K562 (cell line): ENCODE measurements around the gene NFATC3. TPM values are rescaled to one million over a fixed set of nuclear protein-coding genes. Genes with fewer than 3 reads are reported as not detected.

Experiments used
- ZBTB8A ChIP-seq: fragments of 450-650 bp; IDR thresholded peaks from 2 replicates; pipeline ENCODE4 v1.6.1; 2018; ENCODE audit warnings: mild to moderate bottlenecking, moderate library complexity; ENCODE audit not compliant: partially characterized antibody
- polyA plus RNA-seq, 8 experiments: library from polyadenylated mRNA; depleted of rRNA in 4 of 8; stranded (reverse) in 5 of 8; unstranded in 3 of 8; fragments of >200 nt; fragmentation: Nextera tagmentation in 2 of 8; fragmentation: Illumina TruSeq in 1 of 8; extraction: Ambion mirVana in 2 of 8; extraction: Trizol in 1 of 8; gene quantifications; 2 replicates each; pipeline versions ENCODE4 v1.2.1 to v1.2.3, GENCODE V29; 2011 to 2014; ENCODE audit warnings: inconsistent platforms in 1 of 8, missing spikeins in 1 of 8
- total RNA-seq, 7 experiments: library from RNA; depleted of rRNA in 6 of 7; stranded (reverse); fragments of >200 nt in 6 of 7; fragmentation: Illumina TruSeq in 2 of 7; extraction: Trizol in 2 of 7; gene quantifications; 2 replicates each; pipeline versions ENCODE4 v1.2.1 to v1.2.3, GENCODE V29; 2011 to 2021; ENCODE audit warnings: low replicate concordance in 1 of 7
- TF ChIP-seq, protein P1 (sequence below): sonication (generic); formaldehyde crosslinking; IDR thresholded peaks from 2 replicates; pipeline ENCODE4 v1.8.0; 2023; ENCODE audit warnings: mild to moderate bottlenecking, missing genetic modification reagents
- TF ChIP-seq, protein P2 (sequence below): fragments of 250-450 bp; sonication (Bioruptor Pico); IDR thresholded peaks from 2 replicates; pipeline ENCODE4 v1.5.0; 2020; ENCODE audit warnings: mild to moderate bottlenecking
- TF ChIP-seq, protein P3 (sequence below): sonication (generic); formaldehyde crosslinking; IDR thresholded peaks from 2 replicates; pipeline ENCODE4 v1.8.0; 2022; ENCODE audit warnings: missing genetic modification reagents, mild to moderate bottlenecking, borderline replicate concordance
- TF ChIP-seq, protein P4 (sequence below): fragments of 250-450 bp; sonication (Bioruptor Pico); IDR thresholded peaks from 2 replicates; pipeline ENCODE4 v1.9.0; 2021; ENCODE audit warnings: mild to moderate bottlenecking, inconsistent platforms
- TF ChIP-seq, protein P5 (sequence below): fragments of 250-450 bp; sonication (Bioruptor Pico); IDR thresholded peaks from 2 replicates; pipeline ENCODE4 v1.4.0; 2020; ENCODE audit warnings: mild to moderate bottlenecking, moderate library complexity
- TF ChIP-seq, protein P6 (sequence below): fragments of 150-350 bp; conservative IDR thresholded peaks from 2 replicates; pipeline ENCODE4 v1.6.1; 2014; ENCODE audit warnings: low read length

Gene NFATC3
- total and polyA plus RNA-seq, 9 of the 15 experiments (the other 6 are each of a cell fraction or from before 2014, with no cell fraction given) = 15.7 to 98.4 (median 59.4) TPM

DNA sequence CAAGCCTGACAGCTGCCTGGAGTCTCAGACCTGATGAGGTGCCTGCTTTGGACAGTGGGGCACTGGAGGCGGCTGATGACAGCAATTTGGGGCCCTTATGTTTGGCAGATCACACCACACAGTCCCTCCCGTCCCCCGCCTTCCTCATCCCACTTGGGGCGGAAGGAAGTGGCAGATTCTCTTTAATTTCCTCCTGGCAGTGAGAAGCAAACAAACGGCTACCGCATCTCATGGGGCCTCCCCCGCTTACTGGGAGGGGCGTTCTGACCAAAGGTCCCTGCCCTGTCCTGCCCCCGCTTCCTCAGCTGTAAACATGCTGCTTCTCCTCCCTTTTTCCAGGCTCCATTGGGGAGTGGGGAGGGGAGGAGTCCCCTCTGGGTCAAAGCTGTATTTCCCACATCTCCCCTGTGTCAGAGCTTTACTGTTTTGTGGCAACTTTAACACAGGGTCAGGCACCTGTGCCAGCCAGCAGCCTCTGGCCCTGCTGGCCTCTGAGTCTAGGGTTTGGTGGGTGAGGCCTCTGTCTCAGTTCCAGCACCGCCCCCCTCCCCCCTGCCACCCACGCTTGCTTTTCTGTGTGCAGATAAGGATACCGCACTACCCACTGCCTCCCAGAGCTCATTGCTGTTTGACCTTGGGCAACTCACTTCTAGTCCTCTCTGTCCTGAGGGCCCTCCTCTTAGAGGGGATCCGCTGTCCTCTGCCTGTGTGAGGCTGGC lies 5.4 kb upstream of the NFATC3 start (continued):
- TF ChIP-seq, protein P1, sequence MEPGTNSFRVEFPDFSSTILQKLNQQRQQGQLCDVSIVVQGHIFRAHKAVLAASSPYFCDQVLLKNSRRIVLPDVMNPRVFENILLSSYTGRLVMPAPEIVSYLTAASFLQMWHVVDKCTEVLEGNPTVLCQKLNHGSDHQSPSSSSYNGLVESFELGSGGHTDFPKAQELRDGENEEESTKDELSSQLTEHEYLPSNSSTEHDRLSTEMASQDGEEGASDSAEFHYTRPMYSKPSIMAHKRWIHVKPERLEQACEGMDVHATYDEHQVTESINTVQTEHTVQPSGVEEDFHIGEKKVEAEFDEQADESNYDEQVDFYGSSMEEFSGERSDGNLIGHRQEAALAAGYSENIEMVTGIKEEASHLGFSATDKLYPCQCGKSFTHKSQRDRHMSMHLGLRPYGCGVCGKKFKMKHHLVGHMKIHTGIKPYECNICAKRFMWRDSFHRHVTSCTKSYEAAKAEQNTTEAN = no peak
- TF ChIP-seq, protein P2, sequence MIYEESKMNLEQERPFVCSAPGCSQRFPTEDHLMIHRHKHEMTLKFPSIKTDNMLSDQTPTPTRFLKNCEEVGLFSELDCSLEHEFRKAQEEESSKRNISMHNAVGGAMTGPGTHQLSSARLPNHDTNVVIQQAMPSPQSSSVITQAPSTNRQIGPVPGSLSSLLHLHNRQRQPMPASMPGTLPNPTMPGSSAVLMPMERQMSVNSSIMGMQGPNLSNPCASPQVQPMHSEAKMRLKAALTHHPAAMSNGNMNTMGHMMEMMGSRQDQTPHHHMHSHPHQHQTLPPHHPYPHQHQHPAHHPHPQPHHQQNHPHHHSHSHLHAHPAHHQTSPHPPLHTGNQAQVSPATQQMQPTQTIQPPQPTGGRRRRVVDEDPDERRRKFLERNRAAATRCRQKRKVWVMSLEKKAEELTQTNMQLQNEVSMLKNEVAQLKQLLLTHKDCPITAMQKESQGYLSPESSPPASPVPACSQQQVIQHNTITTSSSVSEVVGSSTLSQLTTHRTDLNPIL (CRISPR knock-in tag) = no peak
- TF ChIP-seq ZBTB8A = no peak
- TF ChIP-seq, protein P3, sequence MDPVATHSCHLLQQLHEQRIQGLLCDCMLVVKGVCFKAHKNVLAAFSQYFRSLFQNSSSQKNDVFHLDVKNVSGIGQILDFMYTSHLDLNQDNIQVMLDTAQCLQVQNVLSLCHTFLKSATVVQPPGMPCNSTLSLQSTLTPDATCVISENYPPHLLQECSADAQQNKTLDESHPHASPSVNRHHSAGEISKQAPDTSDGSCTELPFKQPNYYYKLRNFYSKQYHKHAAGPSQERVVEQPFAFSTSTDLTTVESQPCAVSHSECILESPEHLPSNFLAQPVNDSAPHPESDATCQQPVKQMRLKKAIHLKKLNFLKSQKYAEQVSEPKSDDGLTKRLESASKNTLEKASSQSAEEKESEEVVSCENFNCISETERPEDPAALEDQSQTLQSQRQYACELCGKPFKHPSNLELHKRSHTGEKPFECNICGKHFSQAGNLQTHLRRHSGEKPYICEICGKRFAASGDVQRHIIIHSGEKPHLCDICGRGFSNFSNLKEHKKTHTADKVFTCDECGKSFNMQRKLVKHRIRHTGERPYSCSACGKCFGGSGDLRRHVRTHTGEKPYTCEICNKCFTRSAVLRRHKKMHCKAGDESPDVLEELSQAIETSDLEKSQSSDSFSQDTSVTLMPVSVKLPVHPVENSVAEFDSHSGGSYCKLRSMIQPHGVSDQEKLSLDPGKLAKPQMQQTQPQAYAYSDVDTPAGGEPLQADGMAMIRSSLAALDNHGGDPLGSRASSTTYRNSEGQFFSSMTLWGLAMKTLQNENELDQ = no peak
- TF ChIP-seq, protein P4, sequence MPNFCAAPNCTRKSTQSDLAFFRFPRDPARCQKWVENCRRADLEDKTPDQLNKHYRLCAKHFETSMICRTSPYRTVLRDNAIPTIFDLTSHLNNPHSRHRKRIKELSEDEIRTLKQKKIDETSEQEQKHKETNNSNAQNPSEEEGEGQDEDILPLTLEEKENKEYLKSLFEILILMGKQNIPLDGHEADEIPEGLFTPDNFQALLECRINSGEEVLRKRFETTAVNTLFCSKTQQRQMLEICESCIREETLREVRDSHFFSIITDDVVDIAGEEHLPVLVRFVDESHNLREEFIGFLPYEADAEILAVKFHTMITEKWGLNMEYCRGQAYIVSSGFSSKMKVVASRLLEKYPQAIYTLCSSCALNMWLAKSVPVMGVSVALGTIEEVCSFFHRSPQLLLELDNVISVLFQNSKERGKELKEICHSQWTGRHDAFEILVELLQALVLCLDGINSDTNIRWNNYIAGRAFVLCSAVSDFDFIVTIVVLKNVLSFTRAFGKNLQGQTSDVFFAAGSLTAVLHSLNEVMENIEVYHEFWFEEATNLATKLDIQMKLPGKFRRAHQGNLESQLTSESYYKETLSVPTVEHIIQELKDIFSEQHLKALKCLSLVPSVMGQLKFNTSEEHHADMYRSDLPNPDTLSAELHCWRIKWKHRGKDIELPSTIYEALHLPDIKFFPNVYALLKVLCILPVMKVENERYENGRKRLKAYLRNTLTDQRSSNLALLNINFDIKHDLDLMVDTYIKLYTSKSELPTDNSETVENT (CRISPR knock-in tag) = no peak
- TF ChIP-seq, protein P5, sequence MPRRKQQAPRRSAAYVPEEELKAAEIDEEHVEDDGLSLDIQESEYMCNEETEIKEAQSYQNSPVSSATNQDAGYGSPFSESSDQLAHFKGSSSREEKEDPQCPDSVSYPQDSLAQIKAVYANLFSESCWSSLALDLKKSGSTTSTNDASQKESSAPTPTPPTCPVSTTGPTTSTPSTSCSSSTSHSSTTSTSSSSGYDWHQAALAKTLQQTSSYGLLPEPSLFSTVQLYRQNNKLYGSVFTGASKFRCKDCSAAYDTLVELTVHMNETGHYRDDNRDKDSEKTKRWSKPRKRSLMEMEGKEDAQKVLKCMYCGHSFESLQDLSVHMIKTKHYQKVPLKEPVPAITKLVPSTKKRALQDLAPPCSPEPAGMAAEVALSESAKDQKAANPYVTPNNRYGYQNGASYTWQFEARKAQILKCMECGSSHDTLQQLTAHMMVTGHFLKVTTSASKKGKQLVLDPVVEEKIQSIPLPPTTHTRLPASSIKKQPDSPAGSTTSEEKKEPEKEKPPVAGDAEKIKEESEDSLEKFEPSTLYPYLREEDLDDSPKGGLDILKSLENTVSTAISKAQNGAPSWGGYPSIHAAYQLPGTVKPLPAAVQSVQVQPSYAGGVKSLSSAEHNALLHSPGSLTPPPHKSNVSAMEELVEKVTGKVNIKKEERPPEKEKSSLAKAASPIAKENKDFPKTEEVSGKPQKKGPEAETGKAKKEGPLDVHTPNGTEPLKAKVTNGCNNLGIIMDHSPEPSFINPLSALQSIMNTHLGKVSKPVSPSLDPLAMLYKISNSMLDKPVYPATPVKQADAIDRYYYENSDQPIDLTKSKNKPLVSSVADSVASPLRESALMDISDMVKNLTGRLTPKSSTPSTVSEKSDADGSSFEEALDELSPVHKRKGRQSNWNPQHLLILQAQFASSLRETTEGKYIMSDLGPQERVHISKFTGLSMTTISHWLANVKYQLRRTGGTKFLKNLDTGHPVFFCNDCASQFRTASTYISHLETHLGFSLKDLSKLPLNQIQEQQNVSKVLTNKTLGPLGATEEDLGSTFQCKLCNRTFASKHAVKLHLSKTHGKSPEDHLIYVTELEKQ (CRISPR knock-in tag) = no peak
- TF ChIP-seq, protein P6, sequence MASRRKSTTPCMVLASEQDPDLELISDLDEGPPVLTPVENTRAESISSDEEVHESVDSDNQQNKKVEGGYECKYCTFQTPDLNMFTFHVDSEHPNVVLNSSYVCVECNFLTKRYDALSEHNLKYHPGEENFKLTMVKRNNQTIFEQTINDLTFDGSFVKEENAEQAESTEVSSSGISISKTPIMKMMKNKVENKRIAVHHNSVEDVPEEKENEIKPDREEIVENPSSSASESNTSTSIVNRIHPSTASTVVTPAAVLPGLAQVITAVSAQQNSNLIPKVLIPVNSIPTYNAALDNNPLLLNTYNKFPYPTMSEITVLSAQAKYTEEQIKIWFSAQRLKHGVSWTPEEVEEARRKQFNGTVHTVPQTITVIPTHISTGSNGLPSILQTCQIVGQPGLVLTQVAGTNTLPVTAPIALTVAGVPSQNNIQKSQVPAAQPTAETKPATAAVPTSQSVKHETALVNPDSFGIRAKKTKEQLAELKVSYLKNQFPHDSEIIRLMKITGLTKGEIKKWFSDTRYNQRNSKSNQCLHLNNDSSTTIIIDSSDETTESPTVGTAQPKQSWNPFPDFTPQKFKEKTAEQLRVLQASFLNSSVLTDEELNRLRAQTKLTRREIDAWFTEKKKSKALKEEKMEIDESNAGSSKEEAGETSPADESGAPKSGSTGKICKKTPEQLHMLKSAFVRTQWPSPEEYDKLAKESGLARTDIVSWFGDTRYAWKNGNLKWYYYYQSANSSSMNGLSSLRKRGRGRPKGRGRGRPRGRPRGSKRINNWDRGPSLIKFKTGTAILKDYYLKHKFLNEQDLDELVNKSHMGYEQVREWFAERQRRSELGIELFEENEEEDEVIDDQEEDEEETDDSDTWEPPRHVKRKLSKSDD = no peak
